Measurements from ENCODE around the gene ATG9A. TPM values are rescaled to one million over a fixed set of nuclear protein-coding genes. Genes with fewer than 3 reads are reported as not detected.

The ATG9A gene
- total RNA-seq, 1 experiment from 2014 or later = 16.6 TPM

DNA sequence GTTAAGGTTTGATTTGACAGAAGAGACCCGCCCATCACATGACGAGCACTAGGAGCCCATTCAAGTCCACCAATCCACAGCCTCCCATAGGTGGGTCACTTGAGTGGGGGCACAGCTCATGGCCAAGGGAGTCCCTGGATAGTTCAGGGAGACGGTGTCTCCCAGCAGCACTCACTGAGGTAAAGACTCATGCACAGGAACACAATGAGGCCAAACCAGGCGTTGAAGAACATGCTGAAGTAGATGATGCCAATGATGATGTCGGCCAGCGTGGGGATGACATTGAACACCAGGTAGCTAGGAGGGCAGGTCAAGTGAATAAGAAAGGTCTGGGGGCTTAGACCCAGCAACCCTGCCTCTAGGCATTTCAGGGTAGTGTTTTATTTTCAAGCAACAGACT, 14.7 kb downstream of the ATG9A start:
- peaks cover 27% of the 10 kb centered on the region for H3K79me2 ChIP-seq (ENCODE audit: low read length)
- no peaks in the 10 kb centered on the region for H3K9me3 ChIP-seq (ENCODE audit: low read length)
- H4K20me1 ChIP-seq (ENCODE audit: insufficient read depth, low read depth, low read length) = no peaks in the 10 kb centered on the region
- H3K27ac ChIP-seq (ENCODE audit: low read length) = no peak overlapping the region
- no peak overlapping the region for H3K4me3 ChIP-seq (ENCODE audit: low read length)
- DNase-seq = no peak
- no peak overlapping the region for H2AFZ ChIP-seq (ENCODE audit: low read length)
- H3K4me2 ChIP-seq (ENCODE audit: low read depth, low read length, poor library complexity, severe bottlenecking) = no peak overlapping the region
- no peaks in the 10 kb centered on the region for H3K27me3 ChIP-seq (ENCODE audit: low read length)
- H3K4me1 ChIP-seq (ENCODE audit: low read length) = peaks cover 26% of the 10 kb centered on the region
- no peaks in the 10 kb centered on the region for H3K9me2 ChIP-seq (replicated peaks; ENCODE audit: insufficient read depth, low read length)
- H3K36me3 ChIP-seq (ENCODE audit: insufficient read depth, low read length) = peaks cover 28% of the 10 kb centered on the region
- H3K9ac ChIP-seq (ENCODE audit: low read length) = no peak overlapping the region

DNA sequence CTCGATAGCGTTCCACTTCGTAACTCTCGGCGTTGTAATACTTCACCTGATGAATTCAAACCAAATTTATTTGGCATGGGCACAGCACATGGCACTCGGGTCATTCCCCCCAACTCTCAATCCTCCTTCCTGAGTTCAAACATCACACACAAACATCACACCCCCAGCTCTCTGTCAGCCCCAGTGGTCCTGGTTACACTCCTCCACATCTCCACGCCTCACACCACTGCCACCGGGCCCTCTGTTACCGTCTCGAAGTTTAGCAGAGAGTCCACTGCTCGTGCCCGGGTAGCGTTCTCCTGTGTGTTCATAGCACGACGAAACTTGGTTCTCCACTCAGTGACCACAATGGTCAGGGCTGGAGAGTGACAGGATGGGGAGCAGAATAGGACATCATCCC, 15.3 kb downstream of the ATG9A start:
- H3K9me3 ChIP-seq (ENCODE audit: low read length) = no peaks in the 10 kb centered on the region
- no peak overlapping the region for H3K4me3 ChIP-seq (ENCODE audit: low read length)
- no peak overlapping the region for H2AFZ ChIP-seq (ENCODE audit: low read length)
- H3K27me3 ChIP-seq (ENCODE audit: low read length) = no peaks in the 10 kb centered on the region
- peaks cover 23% of the 10 kb centered on the region for H3K36me3 ChIP-seq (ENCODE audit: insufficient read depth, low read length)
- H3K4me1 ChIP-seq (ENCODE audit: low read length) = peaks cover 24% of the 10 kb centered on the region
- peaks cover 27% of the 10 kb centered on the region for H3K79me2 ChIP-seq (ENCODE audit: low read length)
- no peaks in the 10 kb centered on the region for H4K20me1 ChIP-seq (ENCODE audit: insufficient read depth, low read depth, low read length)
- no peak overlapping the region for H3K27ac ChIP-seq (ENCODE audit: low read length)
- H3K4me2 ChIP-seq (ENCODE audit: low read depth, low read length, poor library complexity, severe bottlenecking) = no peak overlapping the region
- no peak overlapping the region for H3K9ac ChIP-seq (ENCODE audit: low read length)
- DNase-seq = no peak
- no peaks in the 10 kb centered on the region for H3K9me2 ChIP-seq (replicated peaks; ENCODE audit: insufficient read depth, low read length)

- no peaks in the 10 kb centered on the region for H3K27me3 ChIP-seq (ENCODE audit: low read length)
- H3K4me2 ChIP-seq (ENCODE audit: low read depth, low read length, poor library complexity, severe bottlenecking) = no peak overlapping the region
- no peak overlapping the region for H2AFZ ChIP-seq (ENCODE audit: low read length)
- H3K4me3 ChIP-seq (ENCODE audit: low read length) = no peak overlapping the region
- no peak overlapping the region for H3K9ac ChIP-seq (ENCODE audit: low read length)
- H3K36me3 ChIP-seq (ENCODE audit: insufficient read depth, low read length) = peaks cover 27% of the 10 kb centered on the region
- no peaks in the 10 kb centered on the region for H4K20me1 ChIP-seq (ENCODE audit: insufficient read depth, low read depth, low read length)
- H3K9me2 ChIP-seq (replicated peaks; ENCODE audit: insufficient read depth, low read length) = no peaks in the 10 kb centered on the region
- peaks cover 20% of the 10 kb centered on the region for H3K4me1 ChIP-seq (ENCODE audit: low read length)
- no peaks in the 10 kb centered on the region for H3K9me3 ChIP-seq (ENCODE audit: low read length)
- H3K27ac ChIP-seq (ENCODE audit: low read length) = no peak overlapping the region
- peak; percentile 16 for DNase-seq
- H3K79me2 ChIP-seq (ENCODE audit: low read length) = peaks cover 27% of the 10 kb centered on the region
Measured at GRCh38 chr2:219213486-219214071, 15.9 kb downstream of the ATG9A start.

DNA sequence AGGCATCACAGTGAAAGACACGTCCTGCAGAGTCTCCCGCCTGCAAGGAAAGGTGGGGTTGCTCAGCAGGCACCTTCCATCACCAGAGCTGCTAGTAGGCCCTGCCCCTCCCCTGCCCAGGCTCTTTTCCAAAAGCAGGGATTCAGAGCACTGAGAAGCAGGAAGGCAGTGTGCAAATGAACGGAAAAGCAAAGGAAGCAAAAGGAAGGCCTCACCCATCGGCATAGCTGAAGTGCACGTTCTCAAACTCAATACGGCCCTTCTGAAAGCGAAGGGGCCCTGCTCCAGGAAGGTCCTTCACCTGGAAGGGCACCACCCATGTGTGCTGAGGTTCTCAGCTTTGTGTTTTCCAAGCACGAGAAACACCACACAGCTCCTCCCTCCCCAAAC, 16.4 kb downstream of the ATG9A start:
- no peak overlapping the region for H3K4me3 ChIP-seq (ENCODE audit: low read length)
- peaks cover 31% of the 10 kb centered on the region for H3K36me3 ChIP-seq (ENCODE audit: insufficient read depth, low read length)
- H3K27me3 ChIP-seq (ENCODE audit: low read length) = no peaks in the 10 kb centered on the region
- H3K79me2 ChIP-seq (ENCODE audit: low read length) = peaks cover 22% of the 10 kb centered on the region
- H3K4me2 ChIP-seq (ENCODE audit: low read depth, low read length, poor library complexity, severe bottlenecking) = no peak overlapping the region
- H2AFZ ChIP-seq (ENCODE audit: low read length) = no peak overlapping the region
- no peak overlapping the region for H3K9ac ChIP-seq (ENCODE audit: low read length)
- no peak overlapping the region for H3K27ac ChIP-seq (ENCODE audit: low read length)
- peaks cover 15% of the 10 kb centered on the region for H3K4me1 ChIP-seq (ENCODE audit: low read length)
- DNase-seq = peak; percentile 6
- H3K9me2 ChIP-seq (replicated peaks; ENCODE audit: insufficient read depth, low read length) = no peaks in the 10 kb centered on the region
- H4K20me1 ChIP-seq (ENCODE audit: insufficient read depth, low read depth, low read length) = no peaks in the 10 kb centered on the region
- H3K9me3 ChIP-seq (ENCODE audit: low read length) = no peaks in the 10 kb centered on the region

DNA sequence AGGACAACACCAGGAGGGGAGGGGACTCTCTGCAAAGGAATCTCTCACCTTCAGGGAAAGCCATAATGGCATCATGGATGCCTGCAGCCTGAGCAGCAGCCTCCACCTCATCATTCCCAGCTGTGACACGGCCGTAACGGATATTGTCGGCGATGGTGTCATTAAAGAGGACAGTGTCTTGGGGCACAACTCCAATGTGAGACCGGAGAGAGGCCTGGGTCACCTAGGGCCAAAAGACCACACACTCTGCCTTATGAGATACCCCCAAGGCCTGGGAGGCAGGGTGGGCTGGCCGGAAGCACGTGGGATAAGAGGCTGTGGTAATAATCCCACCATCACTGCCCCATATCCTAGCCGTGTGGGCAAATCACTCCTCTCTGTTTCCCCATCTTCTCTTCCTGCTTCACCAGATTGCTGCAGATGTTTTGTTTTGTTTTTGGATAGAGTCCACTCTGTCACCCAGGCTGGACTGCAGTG, 18.5 kb downstream of the ATG9A start:
- H3K9me3 ChIP-seq (ENCODE audit: low read length) = no peaks in the 10 kb centered on the region
- H3K27ac ChIP-seq (ENCODE audit: low read length) = no peak overlapping the region
- H3K9me2 ChIP-seq (replicated peaks; ENCODE audit: insufficient read depth, low read length) = no peaks in the 10 kb centered on the region
- no peak overlapping the region for H3K4me3 ChIP-seq (ENCODE audit: low read length)
- peaks cover 14% of the 10 kb centered on the region for H3K4me1 ChIP-seq (ENCODE audit: low read length)
- peaks cover 31% of the 10 kb centered on the region for H3K36me3 ChIP-seq (ENCODE audit: insufficient read depth, low read length)
- H3K79me2 ChIP-seq (ENCODE audit: low read length) = 0 out of 2 replicates have a peak, but pooled peaks cover 6% of the 10 kb centered on the region
- H3K9ac ChIP-seq (ENCODE audit: low read length) = no peak overlapping the region
- peak; percentile 32 for DNase-seq
- no peaks in the 10 kb centered on the region for H4K20me1 ChIP-seq (ENCODE audit: insufficient read depth, low read depth, low read length)
- H2AFZ ChIP-seq (ENCODE audit: low read length) = no peak overlapping the region
- H3K4me2 ChIP-seq (ENCODE audit: low read depth, low read length, poor library complexity, severe bottlenecking) = no peak overlapping the region
- no peaks in the 10 kb centered on the region for H3K27me3 ChIP-seq (ENCODE audit: low read length)

DNA sequence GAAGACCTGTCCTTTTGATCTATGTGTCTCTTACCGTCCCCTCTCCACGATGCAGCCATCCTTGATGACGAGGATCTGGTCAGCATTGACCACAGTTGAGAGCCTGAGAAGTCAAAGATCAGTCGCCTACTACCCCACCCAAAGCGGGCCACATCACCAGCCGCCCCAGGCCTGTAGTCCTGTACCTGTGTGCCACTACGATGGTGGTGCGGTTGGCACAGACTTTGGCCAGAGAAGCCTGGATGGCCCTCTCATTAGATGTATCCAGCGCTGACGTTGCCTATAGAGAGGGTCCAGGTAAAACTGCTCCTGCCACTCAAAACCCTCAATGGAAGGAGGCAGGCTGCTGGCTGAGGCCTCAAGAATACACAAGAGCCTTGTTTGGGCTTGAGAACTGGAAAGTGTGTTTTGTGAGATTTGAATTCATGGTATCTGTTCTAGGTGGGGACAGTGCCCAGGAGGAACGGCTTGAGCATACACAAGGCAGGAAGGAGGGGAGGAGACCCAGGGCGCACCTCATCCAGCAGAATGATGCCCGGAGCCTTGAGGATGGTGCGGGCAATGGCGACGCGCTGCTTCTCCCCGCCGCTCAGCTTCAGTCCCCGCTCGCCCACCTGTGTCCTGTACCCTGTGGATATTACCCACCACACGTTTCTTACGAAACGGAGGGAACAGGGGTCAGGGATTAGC, 19.1 kb downstream of the ATG9A start:
- Histone ChIP-seq H3K27ac (ENCODE audit: low read length) (no peak overlapping the region), H3K79me2 (ENCODE audit: low read length) (0 out of 2 replicates have a peak, but pooled peaks cover 2% of the 10 kb centered on the region), H2AFZ (ENCODE audit: low read length) (no peak overlapping the region), H4K20me1 (ENCODE audit: insufficient read depth, low read depth, low read length) (no peaks in the 10 kb centered on the region), H3K36me3 (ENCODE audit: insufficient read depth, low read length) (peaks cover 31% of the 10 kb centered on the region), H3K9ac (ENCODE audit: low read length) (no peak overlapping the region), H3K4me3 (ENCODE audit: low read length) (no peak overlapping the region), H3K4me1 (ENCODE audit: low read length) (peaks cover 16% of the 10 kb centered on the region), H3K9me3 (ENCODE audit: low read length) (no peaks in the 10 kb centered on the region), H3K4me2 (ENCODE audit: low read depth, low read length, poor library complexity, severe bottlenecking) (no peak overlapping the region), H3K9me2 (replicated peaks; ENCODE audit: insufficient read depth, low read length) (no peaks in the 10 kb centered on the region), H3K27me3 (ENCODE audit: low read length) (no peaks in the 10 kb centered on the region)
- peak; percentile 10 for DNase-seq

DNA sequence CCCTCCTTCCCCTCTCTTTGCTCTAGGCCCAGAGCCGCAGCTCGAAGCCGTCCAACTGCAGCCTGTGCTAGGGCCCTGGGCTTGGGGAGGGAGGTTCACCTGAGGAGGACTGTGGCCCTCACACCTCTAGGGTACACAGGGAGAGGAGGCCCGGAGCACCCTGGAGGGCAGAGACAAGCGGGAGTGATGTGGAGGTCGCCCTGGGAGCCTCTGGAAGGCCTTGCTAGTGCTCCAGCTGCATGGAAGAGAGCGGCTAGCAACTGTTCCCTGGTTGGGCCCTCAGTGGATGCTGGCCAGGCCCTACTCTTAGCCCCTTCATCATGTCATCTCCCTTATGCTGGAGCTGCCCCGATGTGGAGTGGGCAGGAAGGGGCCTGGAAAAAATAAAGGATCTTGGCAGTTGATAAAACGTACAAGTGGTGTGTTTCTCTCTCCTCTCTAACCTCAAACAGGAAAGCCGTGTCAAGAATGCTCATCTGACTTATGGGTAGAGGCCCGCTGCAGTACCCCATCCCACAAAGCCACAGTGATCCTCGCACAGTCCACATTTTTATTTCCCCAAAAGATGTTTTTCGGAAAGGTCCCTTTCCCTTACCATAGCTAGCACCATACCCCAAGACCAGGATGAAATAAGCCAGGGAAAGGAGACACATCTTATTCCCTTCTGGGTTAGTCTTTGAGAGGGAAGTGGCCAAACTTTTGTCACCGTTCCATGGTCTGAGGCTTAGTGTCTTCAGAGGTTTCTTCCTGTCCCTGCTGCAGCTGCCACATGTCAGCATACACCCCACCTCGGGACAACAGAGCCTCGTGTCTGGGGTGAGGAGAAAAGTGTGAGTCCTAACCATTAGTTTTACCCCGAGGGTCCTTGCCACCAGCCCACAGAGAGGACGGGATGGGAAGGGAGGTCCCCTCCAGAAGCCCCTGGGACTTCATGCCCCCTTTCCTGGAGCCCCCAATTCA, 19.9 kb downstream of the ATG9A start:
- no peak overlapping the region for H3K9ac ChIP-seq (ENCODE audit: low read length)
- H3K36me3 ChIP-seq (ENCODE audit: insufficient read depth, low read length) = peaks cover 23% of the 10 kb centered on the region
- no peak overlapping the region for H2AFZ ChIP-seq (ENCODE audit: low read length)
- H3K9me2 ChIP-seq (replicated peaks; ENCODE audit: insufficient read depth, low read length) = no peaks in the 10 kb centered on the region
- no peak overlapping the region for H3K4me2 ChIP-seq (ENCODE audit: low read depth, low read length, poor library complexity, severe bottlenecking)
- no peak overlapping the region for H3K27ac ChIP-seq (ENCODE audit: low read length)
- H4K20me1 ChIP-seq (ENCODE audit: insufficient read depth, low read depth, low read length) = no peaks in the 10 kb centered on the region
- peaks cover 4% of the 10 kb centered on the region for H3K9me3 ChIP-seq (ENCODE audit: low read length)
- peaks cover 16% of the 10 kb centered on the region for H3K4me1 ChIP-seq (ENCODE audit: low read length)
- no peak overlapping the region for H3K4me3 ChIP-seq (ENCODE audit: low read length)
- H3K79me2 ChIP-seq (ENCODE audit: low read length) = no peaks in the 10 kb centered on the region
- peak; percentile 34 for DNase-seq
- H3K27me3 ChIP-seq (ENCODE audit: low read length) = no peaks in the 10 kb centered on the region

Measured in Karpas-422 (cell line).